ENCODE measurements around the gene RAP1A. TPM values are rescaled to one million over a fixed set of nuclear protein-coding genes. Genes with fewer than 3 reads are reported as not detected.

The RAP1A gene
- polyA plus RNA-seq, 1 donor (not counting 4 experiments of a cell fraction or from before 2014, with no cell fraction given) = 70.3 TPM

DNA sequence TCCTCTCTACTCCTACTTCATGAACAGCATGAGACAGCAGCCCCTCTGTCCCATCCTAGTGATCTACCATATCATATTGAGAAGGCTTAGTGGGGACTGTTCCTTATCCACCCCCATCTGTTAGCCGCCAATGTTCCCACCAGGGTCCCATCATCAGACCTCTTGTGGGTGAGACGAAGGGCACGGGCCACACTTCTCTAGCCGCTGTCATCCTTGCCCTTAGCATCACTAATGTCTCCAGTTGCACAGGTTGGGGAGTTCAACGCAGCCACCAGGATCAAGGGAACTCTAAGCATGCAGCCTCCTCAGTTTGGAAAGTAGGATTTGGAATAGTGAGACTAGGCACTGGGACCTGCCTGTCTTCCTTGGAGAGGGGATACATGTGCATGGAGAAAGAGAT is 99.5 kb downstream of the RAP1A start:
- no peaks in the 10 kb centered on the region for H3K9me3 ChIP-seq (ENCODE audit: control insufficient read depth, low read depth, low read length)
- H3K27ac ChIP-seq (ENCODE audit: control insufficient read depth, insufficient read depth, low read length) = no peak overlapping the region
- H3K79me2 ChIP-seq (ENCODE audit: control insufficient read depth, insufficient read depth, low read length) = no peaks in the 10 kb centered on the region
- H3K9me1 ChIP-seq (ENCODE audit: control insufficient read depth, extremely low read depth, insufficient read depth, low read length) = no peaks in the 10 kb centered on the region
- TF ChIP-seq EZH2 (IDR thresholded peaks at IDR 0.05; ENCODE audit: low read length) = no peak
- TF ChIP-seq, protein P1, sequence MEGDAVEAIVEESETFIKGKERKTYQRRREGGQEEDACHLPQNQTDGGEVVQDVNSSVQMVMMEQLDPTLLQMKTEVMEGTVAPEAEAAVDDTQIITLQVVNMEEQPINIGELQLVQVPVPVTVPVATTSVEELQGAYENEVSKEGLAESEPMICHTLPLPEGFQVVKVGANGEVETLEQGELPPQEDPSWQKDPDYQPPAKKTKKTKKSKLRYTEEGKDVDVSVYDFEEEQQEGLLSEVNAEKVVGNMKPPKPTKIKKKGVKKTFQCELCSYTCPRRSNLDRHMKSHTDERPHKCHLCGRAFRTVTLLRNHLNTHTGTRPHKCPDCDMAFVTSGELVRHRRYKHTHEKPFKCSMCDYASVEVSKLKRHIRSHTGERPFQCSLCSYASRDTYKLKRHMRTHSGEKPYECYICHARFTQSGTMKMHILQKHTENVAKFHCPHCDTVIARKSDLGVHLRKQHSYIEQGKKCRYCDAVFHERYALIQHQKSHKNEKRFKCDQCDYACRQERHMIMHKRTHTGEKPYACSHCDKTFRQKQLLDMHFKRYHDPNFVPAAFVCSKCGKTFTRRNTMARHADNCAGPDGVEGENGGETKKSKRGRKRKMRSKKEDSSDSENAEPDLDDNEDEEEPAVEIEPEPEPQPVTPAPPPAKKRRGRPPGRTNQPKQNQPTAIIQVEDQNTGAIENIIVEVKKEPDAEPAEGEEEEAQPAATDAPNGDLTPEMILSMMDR (optimal IDR thresholded peaks at IDR 0.05 in 1 of 3, IDR thresholded peaks at IDR 0.05 in 1 of 3, conservative IDR thresholded peaks at IDR 0.05 in 1 of 3; ENCODE audit: extremely low read depth in 1 of 3, insufficient read depth in 2 of 3, low read length in 3 of 3) = no peak
- no peak overlapping the region for H3K9ac ChIP-seq (ENCODE audit: control insufficient read depth, extremely low read depth, insufficient read depth, low read length)
- no peak overlapping the region for H3K4me3 ChIP-seq (ENCODE audit: control insufficient read depth in 2 of 3, extremely low read depth in 1 of 3, insufficient read depth in 2 of 3, low read depth in 1 of 3, low read length in 3 of 3)
- no peak overlapping the region for H3K4me2 ChIP-seq (ENCODE audit: control insufficient read depth, extremely low read depth, insufficient read depth, low read depth, low read length)
- H4K20me1 ChIP-seq (ENCODE audit: control insufficient read depth, extremely low read depth, insufficient read depth, low read length) = no peaks in the 10 kb centered on the region
- no peak for FAIRE-seq
- no peak overlapping the region for H2AFZ ChIP-seq (ENCODE audit: control insufficient read depth, low read length)
- peaks cover 0 to 4% of the 10 kb centered on the region in 2 experiments for H3K36me3 ChIP-seq (ENCODE audit: control insufficient read depth in 2 of 2, extremely low read depth in 1 of 2, insufficient read depth in 2 of 2, low read length in 2 of 2)
- no peaks in the 10 kb centered on the region for H3K27me3 ChIP-seq (ENCODE audit: control insufficient read depth, extremely low read depth, insufficient read depth, low read length)
- dilution Hi-C loops (cut with MboI; ENCODE audit: extremely low pct_ligation_motif_present, low sequenced_read_pairs) = no loop called here
- peaks cover 28% of the 10 kb centered on the region for H3K4me1 ChIP-seq (ENCODE audit: control insufficient read depth, extremely low read depth, insufficient read depth, low read length)
- no peak for DNase-seq (ENCODE audit: low read depth, low spot score)

DNA sequence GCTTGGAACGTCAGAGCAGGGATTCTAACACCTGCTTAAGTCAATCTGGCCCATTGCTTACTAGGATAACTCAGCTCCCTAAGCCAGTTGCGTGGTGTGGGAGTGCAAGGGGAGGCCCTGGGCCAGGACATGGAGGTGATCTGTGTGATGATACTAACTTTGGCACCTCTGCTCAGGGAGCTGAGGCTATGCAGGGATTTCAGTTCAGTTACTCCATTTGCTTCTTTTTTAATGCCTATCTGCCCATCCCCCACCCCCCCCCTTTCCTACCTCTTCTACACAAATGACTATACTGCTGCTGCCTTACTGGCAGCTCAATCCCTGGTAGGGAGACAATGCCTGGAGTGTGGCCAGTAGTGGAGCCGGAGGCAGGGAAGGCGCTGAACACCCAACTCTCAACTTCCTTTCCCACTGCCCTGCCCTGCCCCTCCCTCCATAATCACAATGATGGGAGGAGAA is 100.1 kb downstream of the RAP1A start:
- Histone ChIP-seq H3K4me1 (ENCODE audit: control insufficient read depth, extremely low read depth, insufficient read depth, low read length) (peaks cover 29% of the 10 kb centered on the region), H4K20me1 (ENCODE audit: control insufficient read depth, extremely low read depth, insufficient read depth, low read length) (no peaks in the 10 kb centered on the region), H3K27ac (ENCODE audit: control insufficient read depth, insufficient read depth, low read length) (no peak overlapping the region), H2AFZ (ENCODE audit: control insufficient read depth, low read length) (no peak overlapping the region), H3K79me2 (ENCODE audit: control insufficient read depth, insufficient read depth, low read length) (no peaks in the 10 kb centered on the region), H3K9me3 (ENCODE audit: control insufficient read depth, low read depth, low read length) (no peaks in the 10 kb centered on the region), H3K9ac (ENCODE audit: control insufficient read depth, extremely low read depth, insufficient read depth, low read length) (no peak overlapping the region), H3K27me3 (ENCODE audit: control insufficient read depth, extremely low read depth, insufficient read depth, low read length) (no peaks in the 10 kb centered on the region), H3K4me3 (ENCODE audit: control insufficient read depth in 2 of 3, extremely low read depth in 1 of 3, insufficient read depth in 2 of 3, low read depth in 1 of 3, low read length in 3 of 3) (no peak overlapping the region), H3K4me2 (ENCODE audit: control insufficient read depth, extremely low read depth, insufficient read depth, low read depth, low read length) (no peak overlapping the region), H3K36me3 (ENCODE audit: control insufficient read depth in 2 of 2, extremely low read depth in 1 of 2, insufficient read depth in 2 of 2, low read length in 2 of 2) (peaks cover 0 to 4% of the 10 kb centered on the region in 2 experiments), H3K9me1 (ENCODE audit: control insufficient read depth, extremely low read depth, insufficient read depth, low read length) (no peaks in the 10 kb centered on the region)
- dilution Hi-C loops (cut with MboI; ENCODE audit: extremely low pct_ligation_motif_present, low sequenced_read_pairs) = no loop called here
- FAIRE-seq = no peak
- no peak for DNase-seq (ENCODE audit: low read depth, low spot score)
- no peak for TF ChIP-seq EZH2 (IDR thresholded peaks at IDR 0.05; ENCODE audit: low read length)
- TF ChIP-seq, protein P1 (optimal IDR thresholded peaks at IDR 0.05 in 1 of 3, IDR thresholded peaks at IDR 0.05 in 1 of 3, conservative IDR thresholded peaks at IDR 0.05 in 1 of 3; ENCODE audit: extremely low read depth in 1 of 3, insufficient read depth in 2 of 3, low read length in 3 of 3) = no peak
